C4-2B (cell line): ENCODE results near the gene THRB.

Source experiments
- CTCF ChIP-seq: fragments of 450-650 bp; conservative IDR thresholded peaks from 2 replicates; pipeline ENCODE4 v1.5.1; 2017; ENCODE audit warnings: mild to moderate bottlenecking
- ZFX ChIP-seq: fragments of 450-650 bp; IDR thresholded peaks from 2 replicates; pipeline ENCODE4 v1.6.1; 2017

DNA sequence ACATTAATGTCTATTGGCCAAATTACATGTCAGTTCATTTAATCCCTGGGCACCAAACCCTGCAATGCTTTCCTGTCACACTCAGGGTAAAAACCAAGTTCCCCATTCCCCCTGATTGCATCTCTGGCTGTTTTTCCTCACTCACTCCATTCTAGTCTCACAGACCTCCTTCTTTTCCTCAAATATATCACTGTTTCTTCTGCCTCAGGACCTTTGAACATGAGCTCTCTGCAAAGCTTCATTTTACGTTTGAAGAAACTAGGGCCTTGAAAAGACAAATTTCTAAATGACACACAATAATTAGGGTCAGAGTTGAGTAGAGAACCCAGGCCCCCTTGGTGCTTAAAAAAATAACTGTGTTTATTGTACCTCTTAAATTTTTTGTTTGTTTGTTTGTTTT, 230.6 kb downstream of the THRB start:
- TF ChIP-seq CTCF (no peak), ZFX (no peak)
